Epithelial cell of proximal tubule (primary cell): ENCODE results near the gene MAPK12. TPM values are rescaled to one million over a fixed set of nuclear protein-coding genes. Genes with fewer than 3 reads are reported as not detected.

Experiments used
- DNase-seq: peaks from one replicate; pipeline ENCODE4 v3.0.0-alpha.2; 2011; ENCODE audit warnings: low read depth
- H3K4me3 ChIP-seq: 2 replicates; pipeline ENCODE4 v1.5.1; 2011; ENCODE audit warnings: low read depth, mild to moderate bottlenecking, low read length
- total RNA-seq: library from RNA; depleted of rRNA; stranded (reverse); fragments of >200 nt; gene quantifications from 2 replicates; pipeline ENCODE4 v1.2.3, GENCODE V29; 2015
- TF ChIP-seq, protein P1 (sequence below): conservative IDR thresholded peaks from 2 replicates; pipeline ENCODE4 v1.5.1; 2012; ENCODE audit warnings: low read depth, mild to moderate bottlenecking, low read length

The MAPK12 gene
- total RNA-seq, 1 donor from 2014 or later, result 33.9 TPM

DNA sequence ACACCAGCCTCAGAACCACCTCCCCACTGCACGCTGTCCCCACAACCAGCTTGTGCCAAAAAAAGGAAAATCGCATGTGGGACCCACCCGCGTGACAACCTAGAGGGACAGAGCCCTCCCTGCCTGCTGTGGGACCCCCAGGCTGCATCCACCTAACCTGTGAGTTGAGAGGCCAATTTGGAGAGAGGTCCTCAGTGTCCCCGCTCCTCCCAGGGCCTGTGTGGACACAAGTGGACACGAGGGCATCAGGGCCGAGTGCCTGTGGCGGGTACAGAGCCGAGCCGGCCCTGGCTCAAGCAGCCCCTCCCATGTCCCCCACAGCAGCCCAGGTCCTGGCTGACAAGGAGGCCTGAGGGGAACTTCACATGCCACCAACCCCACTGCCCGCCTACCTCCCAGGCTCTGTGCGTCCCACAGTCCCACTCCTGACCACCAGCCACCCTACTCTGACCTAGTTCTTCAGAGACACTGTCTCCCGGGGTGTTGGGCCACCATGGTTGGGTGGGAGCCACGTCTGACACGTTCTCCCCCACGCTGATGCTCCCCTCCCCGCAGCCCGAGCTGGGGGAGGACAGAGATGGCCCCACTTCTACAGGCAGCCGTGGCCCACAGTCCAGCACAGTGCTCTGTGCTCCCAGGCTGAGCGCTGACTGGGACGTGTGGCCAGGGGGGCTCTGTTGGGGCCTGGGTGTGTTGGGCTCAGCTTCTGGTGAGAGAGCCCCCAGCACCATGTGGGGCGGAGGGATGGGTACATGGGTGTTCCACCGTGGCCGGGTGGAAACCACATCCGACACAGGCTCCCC is 41.5 kb downstream of the MAPK12 start:
- DNase-seq, result no peak
- H3K4me3 ChIP-seq, result no peak overlapping the region
- TF ChIP-seq, protein P1, sequence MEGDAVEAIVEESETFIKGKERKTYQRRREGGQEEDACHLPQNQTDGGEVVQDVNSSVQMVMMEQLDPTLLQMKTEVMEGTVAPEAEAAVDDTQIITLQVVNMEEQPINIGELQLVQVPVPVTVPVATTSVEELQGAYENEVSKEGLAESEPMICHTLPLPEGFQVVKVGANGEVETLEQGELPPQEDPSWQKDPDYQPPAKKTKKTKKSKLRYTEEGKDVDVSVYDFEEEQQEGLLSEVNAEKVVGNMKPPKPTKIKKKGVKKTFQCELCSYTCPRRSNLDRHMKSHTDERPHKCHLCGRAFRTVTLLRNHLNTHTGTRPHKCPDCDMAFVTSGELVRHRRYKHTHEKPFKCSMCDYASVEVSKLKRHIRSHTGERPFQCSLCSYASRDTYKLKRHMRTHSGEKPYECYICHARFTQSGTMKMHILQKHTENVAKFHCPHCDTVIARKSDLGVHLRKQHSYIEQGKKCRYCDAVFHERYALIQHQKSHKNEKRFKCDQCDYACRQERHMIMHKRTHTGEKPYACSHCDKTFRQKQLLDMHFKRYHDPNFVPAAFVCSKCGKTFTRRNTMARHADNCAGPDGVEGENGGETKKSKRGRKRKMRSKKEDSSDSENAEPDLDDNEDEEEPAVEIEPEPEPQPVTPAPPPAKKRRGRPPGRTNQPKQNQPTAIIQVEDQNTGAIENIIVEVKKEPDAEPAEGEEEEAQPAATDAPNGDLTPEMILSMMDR, result no peak

DNA sequence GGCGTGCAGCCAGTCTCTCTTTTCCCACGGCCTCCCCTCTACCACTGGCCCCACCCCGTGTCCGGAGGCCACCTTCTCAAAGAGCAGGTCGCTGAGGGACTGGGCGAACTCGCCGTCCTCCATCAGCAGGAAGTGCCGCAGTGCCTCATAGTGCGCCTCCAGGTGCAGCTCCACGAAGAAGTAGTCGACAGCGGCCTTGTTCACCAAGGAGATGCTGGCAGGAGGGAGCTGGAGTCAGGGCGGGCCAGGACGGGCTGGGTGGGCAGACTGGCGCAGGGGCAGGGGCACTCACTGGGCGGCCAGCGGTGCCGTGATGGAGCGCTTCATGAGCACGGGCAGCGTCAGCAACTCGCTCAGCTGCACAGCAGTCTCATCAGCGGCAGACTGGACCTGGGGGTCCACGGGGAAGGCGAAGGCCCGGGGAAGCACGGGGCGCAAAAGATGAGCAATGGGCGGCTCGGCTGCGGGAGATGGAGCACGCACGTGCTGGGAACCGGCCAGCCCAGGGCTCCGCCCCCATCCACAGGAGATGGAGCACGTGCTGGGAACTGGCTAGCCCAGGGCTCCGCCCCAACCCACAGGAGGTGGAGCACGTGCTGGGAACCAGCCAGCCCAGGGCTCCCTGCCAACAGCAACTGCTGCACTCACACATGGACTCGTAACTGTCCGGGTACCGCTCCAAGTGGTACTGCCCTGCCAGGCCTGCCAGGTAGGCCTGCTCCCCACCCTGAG is 42.3 kb downstream of the MAPK12 start:
- H3K4me3 ChIP-seq, result no peak overlapping the region
- TF ChIP-seq, protein P1, result no peak
- no peak for DNase-seq

DNA sequence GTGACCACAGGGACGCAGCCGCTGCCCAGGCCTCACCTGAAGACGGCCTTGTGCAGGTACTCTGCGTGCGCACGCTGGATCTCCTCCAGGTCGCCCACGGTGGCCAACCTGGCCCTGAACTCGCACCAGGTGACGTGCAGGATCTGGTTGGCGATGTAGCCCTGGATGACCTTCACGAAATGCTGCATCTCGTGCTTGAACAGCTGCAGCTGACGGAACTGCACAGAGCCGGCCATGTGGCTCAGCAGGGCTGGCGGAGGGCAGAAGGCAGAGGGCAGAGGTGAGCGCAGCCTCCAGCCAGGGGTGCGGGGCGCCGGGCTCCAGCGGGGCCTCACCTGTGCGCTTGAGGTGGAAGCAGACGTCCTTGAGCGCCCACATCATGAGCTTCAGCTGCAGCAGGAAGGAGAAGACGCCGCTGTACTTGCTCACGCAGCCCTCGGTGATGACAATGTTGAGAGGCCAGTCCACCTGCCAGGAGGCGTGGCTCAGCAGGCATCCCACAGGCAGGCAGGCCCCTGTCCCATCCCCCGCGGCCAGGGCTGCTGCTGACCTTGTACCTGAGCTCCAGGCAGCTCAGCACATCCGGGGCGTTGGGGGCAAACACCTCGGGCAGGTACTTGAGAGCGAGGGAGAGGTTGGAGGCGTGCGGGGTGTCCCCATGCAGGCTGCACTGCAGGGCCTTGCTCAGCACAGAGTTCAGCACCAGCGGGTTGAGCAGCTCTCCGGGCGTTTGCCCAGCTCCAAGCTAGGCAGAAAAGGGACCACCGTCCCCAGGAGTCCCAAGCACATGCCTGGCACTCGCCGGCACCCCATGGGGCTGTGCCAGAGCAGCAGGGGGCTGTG is 43.1 kb downstream of the MAPK12 start:
- TF ChIP-seq, protein P1, result no peak
- H3K4me3 ChIP-seq, result no peak overlapping the region
- DNase-seq, result no peak

DNA sequence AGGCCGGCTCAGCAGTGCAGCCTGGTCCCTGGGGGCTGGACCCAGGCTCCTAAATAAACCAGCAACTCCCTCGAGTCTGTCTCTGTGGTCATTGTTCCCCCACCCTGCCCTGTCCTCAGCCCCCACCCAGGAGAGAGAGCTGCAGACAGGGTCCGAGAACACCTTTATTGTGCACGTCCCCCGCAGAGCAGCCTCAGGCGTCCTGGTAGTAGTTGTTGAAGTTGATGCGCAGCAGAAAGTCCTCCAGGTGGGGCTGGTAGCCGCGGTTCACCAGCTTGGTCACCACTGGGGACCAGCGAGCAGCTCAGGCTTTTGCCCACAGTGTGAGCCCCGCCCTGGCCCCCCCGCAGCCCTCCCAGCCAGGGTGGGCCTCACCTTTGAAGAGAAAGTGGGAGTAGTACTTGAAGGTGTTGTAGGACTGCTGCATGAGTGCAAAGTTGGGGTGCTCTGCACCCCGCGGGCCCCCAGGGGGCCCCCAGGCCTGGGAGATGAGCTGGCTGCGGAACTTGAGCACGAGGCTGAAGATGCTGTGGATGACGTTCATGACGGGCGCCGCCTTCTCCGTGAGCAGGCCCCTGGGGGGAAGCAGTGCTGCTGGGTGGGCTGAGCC is 43.8 kb downstream of the MAPK12 start:
- TF ChIP-seq, protein P1, result no peak
- DNase-seq, result no peak
- no peak overlapping the region for H3K4me3 ChIP-seq

DNA sequence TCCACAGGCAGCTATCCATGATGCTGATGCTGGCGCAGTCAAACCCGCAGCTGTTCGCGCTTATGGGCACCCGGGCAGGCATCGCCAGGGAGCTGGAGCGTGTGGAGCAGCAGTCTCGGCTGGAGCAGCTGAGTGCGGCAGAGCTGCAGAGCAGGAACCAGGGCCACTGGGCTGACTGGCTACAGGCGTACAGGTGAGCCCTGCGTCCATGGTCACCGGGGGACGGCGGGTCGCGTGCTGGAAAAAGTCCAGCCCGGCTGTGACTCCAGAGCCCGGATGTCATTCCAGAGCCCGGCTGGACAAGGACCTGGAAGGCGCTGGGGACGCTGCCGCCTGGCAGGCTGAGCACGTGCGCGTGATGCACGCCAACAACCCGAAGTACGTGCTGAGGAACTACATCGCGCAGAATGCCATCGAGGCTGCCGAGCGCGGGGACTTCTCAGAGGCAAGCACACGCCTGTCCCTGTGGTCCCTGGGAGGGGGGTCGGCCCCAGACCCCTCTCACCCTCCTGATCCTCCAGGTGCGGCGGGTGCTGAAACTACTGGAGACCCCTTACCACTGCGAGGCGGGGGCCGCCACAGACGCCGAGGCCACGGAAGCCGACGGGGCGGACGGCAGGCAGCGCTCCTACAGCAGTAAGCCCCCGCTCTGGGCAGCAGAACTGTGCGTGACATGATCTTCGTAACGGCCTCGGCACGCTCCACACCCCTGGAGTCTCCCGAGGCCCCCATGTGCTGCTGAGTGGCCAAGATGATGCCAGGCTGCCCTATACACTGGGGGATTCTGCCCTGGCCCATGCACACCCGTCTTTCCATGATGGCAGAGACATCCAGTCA is 44.6 kb downstream of the MAPK12 start:
- TF ChIP-seq, protein P1, result no peak
- no peak overlapping the region for H3K4me3 ChIP-seq

More for the DNA sequence above, 44.6 kb downstream of the MAPK12 start:
- no peak for DNase-seq
